Activated naive CD4-positive, alpha-beta T cell treated with anti-CD3 and anti-CD28 coated beads, Interleukin-2, amount 50 U/mL, for 16 hours (primary cell): ENCODE measurements around the gene POLR2L.

ENCODE experiments used
- DNase-seq: peaks from one replicate; pipeline ENCODE4 v3.0.0-alpha.2; 2020

Gene POLR2L

DNA sequence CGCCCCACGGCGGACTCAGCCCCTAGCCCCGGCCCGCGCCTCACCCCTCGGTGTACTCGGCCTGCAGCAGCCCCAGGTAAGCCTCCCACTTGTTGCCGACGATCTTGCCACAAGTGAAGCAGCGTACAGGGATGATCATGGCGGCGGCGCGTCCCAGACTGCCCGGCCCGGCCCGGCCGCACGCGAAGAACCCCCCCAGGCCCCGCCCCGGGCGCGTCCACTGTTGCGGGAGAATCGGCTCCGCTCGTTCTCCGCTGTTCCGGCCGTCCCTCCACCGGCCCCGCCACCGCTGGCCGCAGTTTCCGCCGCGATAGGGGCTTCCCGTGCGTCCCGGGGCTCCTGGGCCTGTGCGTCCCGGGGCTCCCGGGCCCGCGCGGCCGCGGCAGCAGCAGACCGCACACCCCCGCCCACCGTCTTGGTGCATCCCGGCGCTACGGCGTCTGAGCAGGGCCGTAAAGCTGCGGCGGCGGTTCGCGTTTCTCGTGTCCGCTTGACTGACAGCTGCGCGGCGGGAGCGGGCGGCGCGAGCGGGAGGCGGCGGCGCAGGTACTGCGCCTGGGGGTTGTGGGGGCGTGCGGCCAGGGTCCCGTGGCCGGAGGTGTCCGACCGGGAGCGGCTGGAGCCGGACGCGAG lies at the start of gene POLR2L, which contains the start of gene TSPAN4:
Gene POLR2L (minus strand): TSS at position 160 of the 633 bp plus-strand sequence. CDS start 21 bp downstream, at position 139.
Gene TSPAN4 (plus strand): TSS at position 483 of the 633 bp plus-strand sequence. CDS start 7,453 bp downstream, outside the sequence.
- peak; percentile 91 for DNase-seq

DNA sequence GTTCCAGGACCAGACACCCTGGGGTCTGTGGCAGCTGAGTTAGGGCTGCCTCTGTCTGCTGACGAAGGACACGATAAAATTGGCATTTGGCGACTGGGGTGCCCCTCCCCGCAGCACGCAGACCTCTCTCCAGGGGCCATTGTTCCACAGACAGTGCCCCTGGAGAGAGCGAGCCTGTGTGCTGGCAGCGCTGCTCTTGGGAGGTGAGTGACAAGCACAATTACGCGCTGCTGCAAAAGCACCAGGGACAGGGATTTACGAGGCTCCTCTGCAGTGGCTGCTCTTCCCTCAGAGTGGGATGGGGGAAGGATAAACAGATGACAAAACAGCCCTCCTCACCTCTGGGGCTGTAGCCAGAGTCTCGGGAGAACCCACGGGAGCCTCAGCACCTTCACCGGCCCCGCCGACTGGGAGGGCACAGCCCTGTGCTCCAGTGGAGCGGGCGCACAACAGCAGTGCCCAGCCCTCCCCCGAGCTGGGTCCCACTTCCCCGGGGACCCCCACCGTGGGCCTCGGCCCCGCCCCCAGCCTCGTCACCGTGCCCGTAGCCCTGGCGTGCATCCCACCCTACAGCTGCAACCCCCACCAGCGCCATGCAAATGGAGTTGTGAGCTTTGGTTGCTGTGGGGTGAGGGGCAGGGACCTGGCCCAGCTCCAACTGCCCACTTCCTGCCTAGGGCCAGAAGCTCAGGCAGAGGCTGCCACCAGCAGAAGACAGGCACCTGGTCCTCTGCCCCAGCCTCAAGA lies 48.6 kb upstream of the POLR2L start:
- no peak for DNase-seq

DNA sequence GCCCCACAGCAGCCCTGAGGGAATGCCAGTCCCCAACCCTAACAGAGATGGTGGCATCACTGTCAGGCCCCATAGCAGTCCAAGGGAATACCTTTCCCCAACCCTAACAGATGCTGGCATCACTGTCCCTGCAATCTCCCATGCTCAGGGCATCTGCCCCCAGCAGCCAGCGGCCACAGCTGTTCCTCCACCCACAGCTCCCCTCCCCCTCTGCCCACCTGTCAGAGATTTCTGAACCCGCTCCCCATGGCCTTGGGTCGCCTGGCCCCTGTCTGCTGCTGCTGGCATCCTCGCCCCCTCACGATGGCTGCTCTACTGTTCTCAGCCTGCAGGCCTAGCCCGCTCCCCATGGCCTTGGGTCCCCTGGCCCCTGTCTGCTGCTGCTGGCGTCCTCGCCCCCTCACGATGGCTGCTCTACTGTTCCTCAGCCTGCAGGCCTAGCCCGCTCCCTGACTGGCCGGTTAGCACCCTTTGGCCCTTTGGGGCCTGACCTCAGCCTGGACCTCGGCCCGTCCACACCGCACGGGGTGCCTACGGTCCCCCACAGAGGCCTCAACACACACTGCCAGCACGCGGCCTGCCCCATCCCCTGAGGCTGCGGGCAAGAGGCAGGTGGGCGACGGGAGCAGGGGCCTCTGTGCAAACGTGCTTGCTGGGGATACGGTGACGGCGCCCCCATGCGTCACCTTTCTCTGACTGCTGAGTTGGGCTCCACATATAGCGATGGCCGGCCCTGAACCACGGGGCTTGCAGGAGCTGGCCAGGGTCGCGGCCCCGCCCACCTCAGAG lies 47.6 kb upstream of the POLR2L start:
- no peak for DNase-seq

DNA sequence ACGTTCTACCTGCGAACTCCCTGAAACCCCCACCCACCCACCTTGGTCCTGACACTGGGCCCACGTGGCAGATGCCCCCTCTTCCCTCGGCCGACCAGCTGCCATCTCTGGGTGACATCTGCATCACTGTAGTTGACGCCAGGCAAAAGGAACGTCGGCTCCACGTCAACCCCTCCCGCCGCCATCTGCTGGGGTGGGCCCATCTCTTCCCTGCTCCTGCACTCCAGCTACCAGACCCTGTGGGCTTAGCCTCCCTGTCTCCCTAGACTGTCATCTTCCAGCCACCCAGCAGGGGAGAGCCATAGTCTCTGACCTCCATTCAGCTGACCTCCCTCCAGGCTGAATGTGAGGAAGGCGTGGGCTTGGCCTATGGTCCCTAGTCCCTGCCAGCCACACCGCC lies 46.9 kb upstream of the POLR2L start:
- no peak for DNase-seq

DNA sequence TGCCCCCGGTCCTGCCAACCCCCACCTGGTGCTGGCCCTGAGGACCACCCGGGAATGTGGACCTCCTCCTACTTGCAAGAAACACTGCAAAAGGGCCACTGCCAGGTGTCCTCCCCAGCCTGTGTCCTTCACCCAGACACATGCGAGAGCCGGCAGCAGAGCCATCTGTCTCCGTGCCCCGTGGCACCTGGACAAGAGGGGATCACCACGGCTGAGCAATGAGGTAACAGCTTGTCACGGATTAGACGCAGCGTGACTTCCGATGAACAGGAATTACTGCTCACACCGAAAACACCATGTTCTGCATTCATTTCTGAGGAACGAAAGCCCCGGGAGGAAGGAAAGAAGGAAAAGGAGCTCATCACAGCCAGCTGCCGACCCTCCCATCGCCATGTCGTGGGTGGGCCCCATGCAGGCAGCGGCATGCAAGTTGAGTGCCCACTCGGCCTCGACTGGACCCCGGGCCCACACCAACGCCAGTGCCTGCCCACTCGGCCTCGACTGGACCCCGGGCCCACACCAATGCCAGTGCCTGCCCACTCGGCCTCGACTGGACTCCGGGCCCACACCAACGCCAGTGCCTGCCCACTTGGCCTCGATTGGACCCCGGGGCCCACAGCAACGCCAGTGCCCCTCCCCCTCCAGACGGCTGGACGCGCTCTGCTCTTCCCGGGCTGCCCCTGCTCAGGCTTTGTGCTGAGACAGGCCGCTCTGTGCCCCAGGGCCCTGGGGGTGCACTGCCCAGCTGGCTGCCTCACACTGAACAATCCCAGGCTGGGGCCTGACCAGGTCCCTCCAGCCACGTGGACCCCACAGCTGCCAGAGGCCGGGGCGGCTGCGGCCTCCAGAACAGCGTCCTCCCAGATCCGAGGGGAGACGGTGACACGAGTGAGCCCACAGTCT lies 46.2 kb upstream of the POLR2L start:
- no peak for DNase-seq

DNA sequence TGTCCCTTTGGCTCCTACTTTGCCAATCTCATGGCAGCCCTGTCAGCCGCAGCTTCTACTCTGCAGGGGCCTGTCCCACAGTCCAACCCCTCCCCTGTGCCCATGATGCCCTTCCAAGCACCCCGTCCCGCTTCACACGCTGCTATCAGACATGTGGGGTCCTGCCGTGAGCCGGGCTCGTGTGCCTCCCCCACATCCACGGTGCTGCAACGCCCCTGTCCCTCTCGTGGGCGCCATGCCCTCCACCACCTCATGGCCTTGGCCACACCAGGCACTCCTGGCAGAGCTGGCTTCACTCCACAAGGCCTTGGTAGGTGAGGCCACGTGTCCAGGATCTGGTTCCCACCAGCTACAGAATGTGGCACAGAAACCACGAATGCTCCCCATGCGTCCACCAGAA lies 45.3 kb upstream of the POLR2L start:
- no peak for DNase-seq

DNA sequence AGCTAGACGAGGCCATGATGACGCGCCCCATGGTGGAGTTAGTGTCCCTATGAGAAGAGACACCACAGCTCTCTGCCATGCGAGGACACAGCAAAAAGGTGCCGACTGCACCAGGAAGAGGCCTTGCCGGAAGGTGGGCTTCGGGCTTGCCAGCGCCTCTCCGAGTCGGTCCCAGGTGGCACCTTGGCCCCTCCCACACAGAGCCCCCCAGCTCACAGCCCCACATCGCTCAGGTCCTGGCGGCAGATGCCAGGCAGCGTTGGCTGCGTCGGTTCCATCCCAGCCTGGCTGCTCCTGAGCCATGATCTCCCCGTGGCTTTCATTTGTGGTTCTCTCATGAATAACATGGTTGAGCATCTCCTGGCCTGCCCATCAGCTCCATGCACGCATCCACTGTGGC lies 44.2 kb upstream of the POLR2L start:
- no peak for DNase-seq

DNA sequence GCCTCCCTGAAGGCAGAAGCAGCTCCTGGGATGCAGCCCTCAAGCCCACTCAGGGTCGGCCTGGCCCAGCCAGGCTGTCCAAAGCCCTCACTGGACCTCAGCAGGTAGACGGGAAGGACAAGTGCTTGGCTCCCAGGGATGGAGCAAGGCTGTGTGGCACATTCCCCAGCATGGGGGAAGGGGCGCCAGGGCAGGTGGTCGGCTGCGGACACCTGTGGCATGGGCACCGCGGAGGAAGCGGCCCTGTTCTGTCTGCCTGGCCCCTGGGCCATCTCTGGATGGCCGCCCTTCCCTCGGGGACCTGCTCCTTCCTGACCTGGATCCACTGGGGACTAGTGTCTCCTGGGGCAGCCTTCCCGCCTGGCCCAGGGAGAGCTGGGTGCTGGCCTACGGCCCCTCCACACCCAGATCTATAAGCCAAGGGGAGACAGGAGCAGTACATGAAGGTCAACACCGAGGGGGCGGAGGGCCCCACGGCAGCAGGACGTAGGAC lies 42.3 kb upstream of the POLR2L start:
- DNase-seq = no peak

DNA sequence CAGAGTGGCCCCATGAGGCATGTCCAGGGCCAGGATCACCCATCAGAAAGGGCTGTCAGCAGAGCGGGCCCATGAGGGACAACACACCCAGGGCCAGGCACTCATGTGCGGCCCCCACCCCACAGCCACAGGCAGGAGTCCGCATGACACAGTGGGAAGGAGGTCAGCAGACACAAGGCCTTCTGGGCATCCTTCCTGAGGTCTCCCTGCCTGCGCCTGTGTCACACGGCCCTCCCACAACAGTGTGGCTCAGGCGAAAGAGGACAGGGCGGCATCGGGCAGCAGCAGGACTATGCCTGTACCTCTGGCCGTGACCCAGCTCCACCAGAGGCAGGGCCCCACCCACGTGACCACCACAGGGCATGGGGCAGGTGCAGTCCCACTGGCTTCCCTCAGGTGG lies 41.2 kb upstream of the POLR2L start:
- DNase-seq = no peak

DNA sequence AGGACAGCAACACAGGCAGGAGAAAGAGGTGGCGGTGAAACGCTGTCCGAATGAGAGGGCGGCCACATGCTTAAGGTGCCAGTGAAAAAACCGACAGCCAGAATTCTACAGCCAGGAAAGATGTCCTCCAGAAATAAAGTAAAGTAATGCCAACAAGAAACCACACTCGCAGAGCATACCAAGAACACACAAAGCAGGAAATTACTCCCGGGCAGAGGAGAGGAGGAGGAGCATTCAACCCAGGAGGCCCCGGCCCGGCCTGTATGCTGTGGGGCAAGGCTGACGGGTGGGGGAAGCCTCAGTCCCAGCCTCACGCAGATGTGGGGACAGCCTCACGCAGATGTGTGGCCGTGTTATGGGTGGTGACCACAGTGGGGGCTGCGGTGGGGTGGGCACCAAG lies 40.3 kb upstream of the POLR2L start:
- no peak for DNase-seq

DNA sequence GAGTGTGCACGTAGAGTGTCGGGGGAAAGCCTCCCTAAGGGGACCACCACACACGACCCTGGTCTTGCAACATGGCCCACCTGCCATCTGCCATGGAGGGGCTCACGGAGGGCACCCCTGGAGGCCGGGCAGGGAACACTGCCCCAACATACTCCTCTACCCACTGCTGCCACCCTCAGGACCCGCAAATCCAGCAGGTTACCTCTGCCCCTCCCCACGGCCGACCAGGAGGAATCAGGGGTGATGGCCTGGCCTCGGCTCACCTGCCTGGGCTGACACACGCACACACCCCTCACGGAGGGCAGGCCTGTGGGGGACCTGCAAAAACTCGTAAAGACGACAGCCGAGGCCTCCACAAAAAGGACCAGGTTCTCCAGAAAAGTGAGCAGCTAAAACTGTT lies 38.1 kb upstream of the POLR2L start:
- DNase-seq = no peak

DNA sequence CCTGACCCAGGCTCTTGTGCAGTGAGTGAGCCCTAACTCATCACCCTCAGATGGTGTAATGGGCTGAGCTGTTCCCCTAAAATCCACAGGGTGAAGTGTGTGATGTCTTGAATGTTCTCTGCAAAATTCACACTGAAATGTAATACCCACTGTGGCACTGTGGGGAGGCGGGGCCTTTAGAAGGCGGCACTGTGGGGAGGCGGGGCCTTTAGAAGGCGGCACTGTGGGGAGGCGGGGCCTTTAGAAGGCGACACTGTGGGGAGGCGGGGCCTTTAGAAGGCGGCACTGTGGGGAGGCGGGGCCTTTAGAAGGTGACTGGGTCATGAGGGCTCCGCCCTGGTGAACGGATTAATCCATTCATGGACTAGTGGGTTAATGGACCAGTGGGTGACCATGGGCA lies 35.2 kb upstream of the POLR2L start:
- DNase-seq = peak; percentile 34

DNA sequence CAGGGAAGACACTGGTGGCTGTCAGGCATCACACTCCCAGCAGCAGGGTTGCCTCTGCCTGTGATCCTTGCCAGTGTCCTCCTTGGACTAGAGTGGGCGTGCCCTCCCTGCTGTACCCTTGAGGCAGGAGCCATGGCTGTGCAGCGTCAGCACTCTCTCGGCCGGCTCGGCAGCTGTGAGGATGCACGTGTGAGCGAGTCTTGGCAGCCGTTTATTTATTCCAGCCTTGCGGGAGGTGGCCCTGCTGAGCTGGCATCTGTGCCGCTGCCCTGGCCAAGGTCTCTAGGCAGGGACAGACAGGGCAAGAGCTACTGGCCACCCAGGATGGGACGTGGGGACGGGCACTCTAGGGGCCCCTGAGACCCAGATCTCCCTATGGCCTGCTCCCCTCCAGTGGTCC lies 34.2 kb upstream of the POLR2L start:
- DNase-seq = no peak

DNA sequence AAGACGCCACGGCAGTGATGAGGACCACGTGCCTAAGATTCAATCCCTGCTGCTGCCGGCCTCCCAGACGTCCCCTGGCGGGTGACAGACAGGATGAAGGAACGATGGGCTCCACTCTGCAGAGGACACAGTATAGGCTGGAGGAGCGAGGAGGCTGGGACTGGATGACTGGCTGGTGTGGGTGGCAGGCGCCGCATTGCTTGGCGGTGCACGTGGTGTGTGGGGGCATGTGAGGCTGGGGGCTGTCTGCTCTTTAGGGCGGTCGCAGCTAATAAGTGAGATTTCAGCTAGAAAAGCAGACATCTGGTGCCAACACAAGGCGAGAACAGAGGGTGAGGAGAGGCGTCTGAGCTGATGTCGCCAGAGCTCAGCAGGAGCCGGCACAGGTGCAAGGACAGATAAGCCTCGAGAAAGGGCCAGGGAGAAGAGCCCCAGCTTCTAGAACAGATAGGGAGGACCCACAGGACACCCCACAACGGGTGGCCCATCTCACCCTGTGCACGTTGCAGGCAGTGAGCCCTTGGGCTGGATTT lies 33.5 kb upstream of the POLR2L start:
- DNase-seq = no peak

DNA sequence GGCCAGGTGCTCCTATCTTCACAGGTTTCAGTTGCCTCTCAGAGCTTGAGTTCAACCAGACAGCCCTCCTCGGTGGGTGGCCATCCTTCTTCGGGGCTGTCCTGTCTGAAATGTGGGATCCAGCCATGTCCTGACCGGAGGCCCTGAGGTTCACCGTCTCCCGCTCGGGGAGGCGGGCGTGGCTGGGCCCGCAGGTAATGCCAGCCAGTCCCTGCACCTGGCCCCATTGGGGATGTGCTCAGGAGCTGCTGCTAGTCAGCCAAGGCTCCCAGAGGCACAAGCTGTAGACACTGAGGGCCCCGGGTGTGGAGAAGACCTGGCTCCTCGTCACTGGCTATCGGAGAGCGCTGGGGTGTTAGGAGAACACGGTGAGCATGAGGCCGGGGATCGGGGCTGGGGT lies 32.9 kb upstream of the POLR2L start:
- DNase-seq = no peak

DNA sequence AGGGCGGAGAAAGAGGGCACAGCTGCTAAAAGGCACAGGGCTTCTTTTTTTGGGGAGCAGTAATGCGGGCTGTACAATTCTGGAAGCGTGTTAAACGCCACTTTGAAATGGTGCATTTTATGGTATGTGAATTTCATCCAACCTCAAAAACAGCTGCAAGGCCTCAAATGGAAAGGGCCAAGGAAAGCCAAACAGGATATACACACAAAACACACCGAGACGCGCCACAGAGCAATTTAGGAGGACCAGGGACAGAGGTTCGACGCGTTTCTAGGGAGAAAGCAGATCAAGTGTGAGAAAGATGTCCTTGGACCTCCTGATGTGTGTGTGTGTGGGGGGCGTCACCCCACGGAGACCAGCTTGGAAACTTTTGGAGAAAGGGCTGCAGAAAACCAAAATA lies 31.4 kb upstream of the POLR2L start:
- no peak for DNase-seq

DNA sequence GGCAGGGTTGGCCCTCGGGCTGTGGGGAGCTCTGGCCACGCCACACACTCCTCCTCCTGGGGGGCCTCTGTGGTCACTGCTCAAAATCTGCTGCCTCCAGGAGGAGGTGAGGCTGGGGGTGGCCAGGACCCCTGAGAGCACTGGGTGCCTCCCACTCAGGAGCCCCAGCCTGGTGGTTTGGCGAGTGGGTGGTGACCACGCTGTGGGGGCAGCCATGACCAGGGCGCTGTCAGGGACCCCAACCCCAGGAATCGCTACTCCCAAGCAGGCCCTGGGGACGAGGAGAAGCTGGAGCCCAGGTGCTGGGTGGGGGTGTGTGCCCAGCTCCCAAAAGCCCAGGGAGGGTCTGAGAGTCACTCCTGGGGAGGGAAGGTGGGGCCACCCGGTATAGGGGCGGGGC lies 30.5 kb upstream of the POLR2L start:
- no peak for DNase-seq

DNA sequence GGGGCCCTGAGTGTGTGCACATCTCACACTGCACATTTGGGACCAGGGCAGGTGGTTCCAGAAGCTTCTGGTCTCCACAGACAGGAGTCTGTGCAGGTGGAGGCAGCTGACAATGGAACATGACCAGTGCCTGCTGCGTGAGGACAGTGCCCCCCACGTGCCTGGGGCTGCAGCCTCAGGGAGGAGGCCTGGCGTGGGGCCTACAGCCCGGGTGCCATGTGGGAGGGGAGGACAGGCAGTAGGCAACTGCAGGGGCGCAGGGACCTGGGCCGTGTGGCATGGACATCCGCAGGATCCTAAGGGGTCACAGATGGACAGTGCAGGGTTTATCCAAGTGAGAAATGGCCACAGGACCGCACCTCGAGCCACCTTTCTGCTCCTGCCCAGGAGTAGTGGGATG lies 29.1 kb upstream of the POLR2L start:
- DNase-seq = no peak

DNA sequence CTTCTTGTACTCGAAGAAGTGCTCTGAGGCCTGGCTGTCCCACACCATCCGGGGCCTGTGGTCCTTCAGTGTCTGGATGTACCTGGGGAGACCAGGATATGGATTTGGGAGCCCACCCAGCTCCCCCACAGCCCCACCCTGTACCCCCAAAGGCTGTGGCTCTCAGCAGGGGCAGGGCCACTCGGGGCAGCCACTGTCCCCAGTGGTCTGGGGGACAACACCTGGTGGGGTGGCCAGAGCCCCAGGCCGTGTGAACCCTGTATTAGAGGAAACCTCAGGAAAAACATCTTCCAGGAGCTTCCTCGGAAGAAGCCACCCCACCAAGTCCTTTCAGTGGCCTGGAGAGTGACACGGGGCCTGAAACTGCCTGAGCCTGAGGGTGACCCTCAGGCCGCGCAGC lies 28.1 kb upstream of the POLR2L start:
- no peak for DNase-seq

DNA sequence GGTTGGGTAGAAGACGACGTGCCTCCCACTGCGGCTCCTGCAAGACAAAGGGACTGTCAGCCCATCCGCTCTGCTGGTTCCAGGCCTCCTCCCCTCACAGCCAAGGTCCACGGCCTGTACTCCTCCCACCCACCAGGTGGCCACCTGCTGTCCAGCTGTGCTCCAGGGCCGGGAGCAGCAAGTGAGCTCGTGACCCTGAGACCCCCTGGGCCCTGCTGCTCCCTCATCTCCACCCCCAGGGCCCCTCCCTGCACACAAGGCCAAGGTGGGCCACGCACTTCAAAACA lies 27.7 kb upstream of the POLR2L start:
- DNase-seq = no peak

DNA sequence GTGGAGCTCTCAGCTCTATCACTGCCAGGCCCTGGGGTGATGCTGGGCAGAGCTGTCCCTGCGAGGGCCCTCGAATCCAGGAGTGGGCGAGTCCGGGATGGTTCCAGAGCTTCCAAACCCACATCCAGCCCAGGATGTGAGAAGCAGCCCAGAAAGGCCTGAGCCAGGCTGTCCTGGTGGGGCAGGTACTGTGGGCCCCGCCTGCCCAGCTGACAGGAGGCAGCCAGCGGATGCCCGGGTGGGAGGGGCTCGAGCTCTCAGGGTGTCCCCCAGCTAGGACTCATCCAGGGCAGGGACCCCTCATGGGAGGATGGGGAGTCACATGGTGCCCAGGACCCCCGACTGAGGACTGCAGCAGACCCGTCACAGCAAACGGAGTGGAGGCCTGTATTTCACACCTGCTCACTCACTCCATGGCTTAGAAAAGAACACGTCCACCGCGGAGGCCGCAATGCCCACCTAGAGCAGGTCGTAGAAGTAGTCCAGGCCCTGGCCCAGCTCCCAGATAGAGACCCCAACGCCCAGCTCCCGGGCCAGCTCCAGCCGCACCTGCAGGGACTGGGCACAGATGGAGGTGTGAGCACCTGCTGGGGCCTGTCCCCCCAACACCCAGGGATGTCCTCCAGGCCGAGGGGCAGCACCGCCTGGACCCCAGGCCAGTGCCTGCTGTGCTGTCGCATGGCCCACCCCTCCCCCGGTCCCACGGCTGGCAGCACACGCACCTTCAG lies 27.2 kb upstream of the POLR2L start:
- DNase-seq = no peak

DNA sequence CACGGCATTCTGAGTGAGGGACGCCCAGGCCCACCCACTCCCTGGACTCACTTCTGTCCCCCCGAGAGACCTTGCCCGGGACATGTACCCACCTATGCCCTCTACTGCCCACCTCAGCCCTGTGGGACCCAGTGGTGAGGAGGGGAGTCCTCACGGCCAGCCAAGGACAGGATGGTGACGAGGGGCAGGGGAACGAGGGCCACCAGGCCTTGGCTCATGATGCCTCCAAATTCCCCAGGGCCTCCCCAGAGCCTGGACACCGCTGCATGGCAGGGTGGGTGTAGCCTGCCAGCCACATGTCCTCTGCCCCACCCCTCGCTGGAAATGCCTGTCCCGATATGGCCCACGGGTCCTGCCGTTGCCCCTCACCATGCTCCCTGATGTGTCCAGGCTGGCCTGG lies 26.5 kb upstream of the POLR2L start:
- DNase-seq = no peak
